ENCODE results near the gene USP17L30.
"Not testable (repeated sequence)": the region's sequence is repeated elsewhere in the genome, so short reads cannot be mapped to it uniquely, and the experiment has no call there.

USP17L30 gene

GRCh38 chr4:9362829-9363228 is at the start of gene USP17L30:
TSS of gene USP17L30 (plus strand) at chr4:9363129. CDS start at chr4:9363129, 0 bp downstream.
- not testable (repeated sequence) for DNase-seq

- DNase-seq: not testable (repeated sequence)
Measured at GRCh38 chr4:9324191-9324590, 38.7 kb upstream of the USP17L30 start.

GRCh38 chr4:9324865-9325264 is 38.1 kb upstream of the USP17L30 start, which contains the start of gene USP17L24:
TSS of gene USP17L24 (plus strand) at chr4:9325165. CDS start at chr4:9325165, 0 bp downstream.
- not testable (repeated sequence) for DNase-seq

GRCh38 chr4:9329611-9330010 is 33.3 kb upstream of the USP17L30 start, which contains the start of gene USP17L25:
TSS of gene USP17L25 (plus strand) at chr4:9329911. CDS start at chr4:9329911, 0 bp downstream.
- DNase-seq: not testable (repeated sequence)

GRCh38 chr4:9334358-9334757 is 28.6 kb upstream of the USP17L30 start, which contains the start of gene USP17L26:
TSS of gene USP17L26 (plus strand) at chr4:9334658. CDS start at chr4:9334658, 0 bp downstream.
- DNase-seq: not testable (repeated sequence)

- not testable (repeated sequence) for DNase-seq
Measured at GRCh38 chr4:9339103-9339502, 23.8 kb upstream of the USP17L30 start, which contains the start of gene USP17L5. TSS of gene USP17L5 (plus strand) at chr4:9339403. CDS start at chr4:9339403, 0 bp downstream.

GRCh38 chr4:9343848-9344247 is 19.1 kb upstream of the USP17L30 start, which contains the start of gene USP17L27:
TSS of gene USP17L27 (plus strand) at chr4:9344148. CDS start at chr4:9344148, 0 bp downstream.
- DNase-seq: not testable (repeated sequence)

GRCh38 chr4:9348593-9348992 is 14.3 kb upstream of the USP17L30 start, which contains the start of gene USP17L28:
TSS of gene USP17L28 (plus strand) at chr4:9348893. CDS start at chr4:9348893, 0 bp downstream.
- not testable (repeated sequence) for DNase-seq

GRCh38 chr4:9350866-9351265 is 12.1 kb upstream of the USP17L30 start:
- not testable (repeated sequence) for DNase-seq

- DNase-seq: not testable (repeated sequence)
Measured at GRCh38 chr4:9353338-9353737, 9.6 kb upstream of the USP17L30 start, which contains the start of gene USP17L29. TSS of gene USP17L29 (plus strand) at chr4:9353638. CDS start at chr4:9353638, 0 bp downstream.

- DNase-seq: not testable (repeated sequence)
Measured at GRCh38 chr4:9379881-9380280, 17.0 kb downstream of the USP17L30 start.

GRCh38 chr4:9381012-9381534 is 18.1 kb downstream of the USP17L30 start:
- DNase-seq: not testable (repeated sequence)

- no peak for DNase-seq
Measured at GRCh38 chr4:9384126-9384525, 21.2 kb downstream of the USP17L30 start.

GRCh38 chr4:9389001-9389400 is 26.1 kb downstream of the USP17L30 start:
- not testable (repeated sequence) for DNase-seq

- DNase-seq: not testable (repeated sequence)
Measured at GRCh38 chr4:9405774-9406173, 42.8 kb downstream of the USP17L30 start.

- DNase-seq: not testable (repeated sequence)
Measured at GRCh38 chr4:9406491-9406890, 43.6 kb downstream of the USP17L30 start.

GRCh38 chr4:9409793-9410192 is 46.9 kb downstream of the USP17L30 start:
- DNase-seq: no peak
